Upper lobe of right lung (tissue), 1 donor: ENCODE results near the gene TJP2. TPM values are rescaled to one million over a fixed set of nuclear protein-coding genes. Genes with fewer than 3 reads are reported as not detected.

ENCODE experiments used
- ATAC-seq: fragments of 200-7000 bp; cut with Tn5 transposase; one replicate; pipeline ENCODE4 v1.9.1; 2020; ENCODE audit warnings: mild to moderate bottlenecking, moderate library complexity
- DNase-seq: peaks from one replicate; pipeline ENCODE4 v3.0.0-alpha.2; 2020
- H3K27ac ChIP-seq: fragments of 200-600 bp; one replicate; pipeline ENCODE4 v1.8.0; 2022
- H3K27me3 ChIP-seq: fragments of 200-600 bp; one replicate; pipeline ENCODE4 v1.8.0; 2022; ENCODE audit warnings: mild to moderate bottlenecking
- H3K36me3 ChIP-seq: fragments of 200-600 bp; one replicate; pipeline ENCODE4 v1.8.0; 2022
- H3K4me1 ChIP-seq: fragments of 200-600 bp; one replicate; pipeline ENCODE4 v1.8.0; 2022
- H3K4me3 ChIP-seq: fragments of 200-600 bp; one replicate; pipeline ENCODE4 v1.8.0; 2022; ENCODE audit warnings: mild to moderate bottlenecking
- H3K9me3 ChIP-seq: fragments of 200-600 bp; one replicate; pipeline ENCODE4 v1.8.0; 2022
- intact Hi-C: fragments of 100-400 bp; cut with DNase I; formaldehyde crosslinking; loops from one replicate; pipeline ENCODE4 v1.11.0; 2022
- total RNA-seq: library from RNA; stranded (reverse); fragmentation: NEBNext Ultra II Directional; extraction: Animal tissue kit (Norgen Biotek cat#: 25700); gene quantifications from one replicate; pipeline ENCODE4 v1.2.1, GENCODE V29; 2021
- TF ChIP-seq, protein P1 (sequence below): fragments of 200-600 bp; IDR thresholded peaks from one replicate; pipeline ENCODE4 v1.8.0; 2022; ENCODE audit warnings: antibody characterized with exemption
- donor health status: DM: no; HTN: yes; CAD: no; lungs with severe emphysema.

The TJP2 gene
- total RNA-seq, 1 donor from 2014 or later = 131 TPM

DNA sequence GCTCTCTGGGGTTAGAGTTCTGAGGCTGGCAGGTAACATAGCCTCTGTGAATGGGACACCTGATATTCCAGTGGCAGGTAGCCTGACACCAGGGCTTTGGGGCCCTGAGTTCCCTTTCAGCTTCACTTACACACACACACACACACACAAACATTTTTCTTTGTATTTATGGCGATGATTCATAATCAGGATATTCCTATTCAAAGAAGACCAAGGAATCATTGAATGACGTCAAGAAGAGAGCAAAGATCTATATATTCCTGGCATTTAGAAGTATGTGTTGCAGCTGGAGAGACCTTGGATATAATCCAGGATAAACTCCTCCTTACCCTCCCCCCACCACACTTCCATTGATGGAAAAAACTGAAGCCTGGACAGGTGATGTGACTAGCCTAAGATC, 143.0 kb downstream of the TJP2 start:
- H3K36me3 ChIP-seq = no peaks in the 10 kb centered on the region
- H3K27me3 ChIP-seq = no peaks in the 10 kb centered on the region
- intact Hi-C loops = no loop called here
- ATAC-seq = no peak
- no peak overlapping the region for H3K4me3 ChIP-seq
- no peaks in the 10 kb centered on the region for H3K4me1 ChIP-seq
- TF ChIP-seq, protein P1, sequence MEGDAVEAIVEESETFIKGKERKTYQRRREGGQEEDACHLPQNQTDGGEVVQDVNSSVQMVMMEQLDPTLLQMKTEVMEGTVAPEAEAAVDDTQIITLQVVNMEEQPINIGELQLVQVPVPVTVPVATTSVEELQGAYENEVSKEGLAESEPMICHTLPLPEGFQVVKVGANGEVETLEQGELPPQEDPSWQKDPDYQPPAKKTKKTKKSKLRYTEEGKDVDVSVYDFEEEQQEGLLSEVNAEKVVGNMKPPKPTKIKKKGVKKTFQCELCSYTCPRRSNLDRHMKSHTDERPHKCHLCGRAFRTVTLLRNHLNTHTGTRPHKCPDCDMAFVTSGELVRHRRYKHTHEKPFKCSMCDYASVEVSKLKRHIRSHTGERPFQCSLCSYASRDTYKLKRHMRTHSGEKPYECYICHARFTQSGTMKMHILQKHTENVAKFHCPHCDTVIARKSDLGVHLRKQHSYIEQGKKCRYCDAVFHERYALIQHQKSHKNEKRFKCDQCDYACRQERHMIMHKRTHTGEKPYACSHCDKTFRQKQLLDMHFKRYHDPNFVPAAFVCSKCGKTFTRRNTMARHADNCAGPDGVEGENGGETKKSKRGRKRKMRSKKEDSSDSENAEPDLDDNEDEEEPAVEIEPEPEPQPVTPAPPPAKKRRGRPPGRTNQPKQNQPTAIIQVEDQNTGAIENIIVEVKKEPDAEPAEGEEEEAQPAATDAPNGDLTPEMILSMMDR = no peak
- H3K9me3 ChIP-seq = no peaks in the 10 kb centered on the region
- no peak overlapping the region for H3K27ac ChIP-seq
- no peak for DNase-seq

DNA sequence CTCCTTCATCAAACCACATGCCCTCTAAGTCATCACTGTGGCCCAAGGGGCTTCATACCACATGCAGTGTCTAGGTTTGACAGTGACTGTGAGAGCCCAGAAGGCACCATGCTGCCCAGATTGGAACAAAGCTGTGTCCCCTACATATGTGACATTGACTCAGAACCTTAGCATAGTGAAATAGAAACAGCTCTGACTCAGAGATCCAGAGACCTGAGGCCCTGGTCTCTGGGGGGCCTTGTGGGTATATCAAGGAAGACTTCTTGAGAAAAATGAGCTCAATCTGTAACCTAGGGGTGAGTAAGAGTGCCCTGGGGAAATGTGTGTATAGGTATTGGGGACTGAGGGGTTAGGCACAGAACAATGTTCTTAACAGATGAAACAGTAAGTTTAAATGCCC, 143.8 kb downstream of the TJP2 start:
- Histone ChIP-seq H3K27ac (no peak overlapping the region), H3K27me3 (no peaks in the 10 kb centered on the region), H3K4me1 (no peaks in the 10 kb centered on the region), H3K9me3 (no peaks in the 10 kb centered on the region), H3K36me3 (no peaks in the 10 kb centered on the region), H3K4me3 (no peak overlapping the region)
- intact Hi-C loops = no loop called here
- ATAC-seq (no peak), DNase-seq (no peak)
- TF ChIP-seq, protein P1 = no peak

DNA sequence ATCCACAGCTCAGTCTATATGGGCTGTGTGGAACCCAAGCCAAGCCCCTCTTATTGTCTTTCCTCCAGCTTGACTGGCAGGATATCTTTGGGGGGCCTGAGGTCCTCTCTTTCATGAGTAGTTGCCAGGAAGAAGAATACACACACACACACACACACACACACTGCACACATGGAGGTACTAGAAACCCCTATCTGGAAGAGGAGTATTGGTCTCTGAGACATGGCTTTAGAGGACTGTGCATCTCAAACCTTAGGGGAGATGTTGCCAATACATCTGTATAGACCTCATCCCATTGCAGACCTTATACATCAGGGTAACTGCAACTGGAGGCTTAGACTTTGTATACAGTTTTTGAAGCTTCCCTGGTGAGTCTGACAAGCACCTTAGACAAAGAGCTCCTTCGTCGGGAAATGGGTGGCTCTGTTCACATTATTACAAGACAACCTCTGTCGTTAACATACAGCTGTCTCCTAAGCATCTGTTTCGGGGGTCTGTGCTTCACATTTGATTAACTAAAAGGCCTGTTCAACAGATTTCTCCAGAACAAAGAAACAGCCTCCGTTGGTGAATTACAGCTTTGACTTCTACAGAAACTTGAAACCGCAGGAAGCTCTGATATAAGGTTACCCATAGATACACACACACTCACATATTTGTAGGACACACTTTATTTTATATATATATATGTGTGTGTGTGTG, 145.4 kb downstream of the TJP2 start:
- TF ChIP-seq, protein P1 = no peak
- H3K4me3 ChIP-seq = no peak overlapping the region
- no peak overlapping the region for H3K27ac ChIP-seq
- no peaks in the 10 kb centered on the region for H3K4me1 ChIP-seq
- ATAC-seq (no peak), DNase-seq (no peak)
- no peaks in the 10 kb centered on the region for H3K36me3 ChIP-seq
- no peaks in the 10 kb centered on the region for H3K9me3 ChIP-seq
- intact Hi-C loops = no loop called here
- no peaks in the 10 kb centered on the region for H3K27me3 ChIP-seq

DNA sequence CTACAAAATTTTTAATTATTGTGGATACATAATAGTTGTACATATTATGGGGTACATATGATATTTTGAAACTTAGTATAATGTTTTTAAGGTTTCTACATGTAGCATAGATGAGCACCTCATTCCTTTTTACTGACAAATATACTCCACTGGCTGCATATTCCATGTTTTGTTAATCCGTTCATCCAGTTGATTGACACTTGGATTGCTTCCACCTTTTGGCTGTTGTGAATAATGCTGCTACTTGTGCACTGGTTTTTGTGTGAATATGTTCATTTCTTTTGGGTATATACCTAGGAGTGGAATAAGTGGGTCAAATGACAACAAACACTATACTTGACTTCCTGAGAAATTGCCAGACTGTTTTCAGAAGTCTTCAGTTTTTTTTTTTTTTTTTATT, 148.2 kb downstream of the TJP2 start:
- intact Hi-C loops = no loop called here
- H3K9me3 ChIP-seq = no peaks in the 10 kb centered on the region
- DNase-seq (no peak), ATAC-seq (no peak)
- TF ChIP-seq, protein P1 = no peak
- no peaks in the 10 kb centered on the region for H3K4me1 ChIP-seq
- H3K27ac ChIP-seq = no peak overlapping the region
- H3K4me3 ChIP-seq = no peak overlapping the region
- H3K36me3 ChIP-seq = no peaks in the 10 kb centered on the region
- H3K27me3 ChIP-seq = peaks cover 6% of the 10 kb centered on the region

DNA sequence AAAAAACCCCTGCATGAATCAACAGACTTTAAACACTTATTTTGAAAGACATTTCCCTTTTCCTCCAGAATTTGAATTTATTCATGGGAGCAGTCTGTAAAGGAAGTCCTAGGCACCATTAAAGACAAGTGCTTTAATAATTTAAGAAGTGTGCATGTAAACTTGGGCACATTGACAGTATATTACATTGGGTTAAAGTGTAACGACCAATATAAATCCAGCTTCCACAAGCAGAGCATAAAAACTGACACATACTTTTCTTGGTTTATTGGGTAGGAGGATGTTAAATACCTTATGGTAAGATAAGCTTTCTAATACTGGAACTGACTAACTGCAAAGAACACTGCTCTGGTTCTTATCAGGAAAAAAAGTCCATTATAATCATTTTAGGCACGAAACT, 149.8 kb downstream of the TJP2 start:
- H3K27ac ChIP-seq = no peak overlapping the region
- no peaks in the 10 kb centered on the region for H3K9me3 ChIP-seq
- H3K4me3 ChIP-seq = peak overlapping the region; percentile 62
- TF ChIP-seq, protein P1 = no peak
- ATAC-seq (no peak), DNase-seq (no peak)
- intact Hi-C loops = no loop called here
- H3K27me3 ChIP-seq = peaks cover 6% of the 10 kb centered on the region
- no peaks in the 10 kb centered on the region for H3K4me1 ChIP-seq
- H3K36me3 ChIP-seq = no peaks in the 10 kb centered on the region

Other genes starting within 250 kb of the TJP2 start
- gene PRKACG, start 160.2 kb upstream of the TJP2 start, total RNA-seq = not detected
- gene FXN, start 138.5 kb upstream of the TJP2 start, total RNA-seq = 12.4 TPM
- gene ENTREP1, start 150.9 kb downstream of the TJP2 start, total RNA-seq = 34.9 TPM